Stomach (tissue), 9 donors: ENCODE measurements around the gene APP. TPM values are rescaled to one million over a fixed set of nuclear protein-coding genes. Genes with fewer than 3 reads are reported as not detected.

Experiments
- DNase-seq, 2 donors: peaks; one replicate each; pipeline versions ENCODE4 v3.0.0 to v3.0.0-alpha.2; 2013 to 2019
- H3K27ac ChIP-seq, 5 donors: fragments of 200-600 bp in 4 of 5; sonication (generic) in 4 of 5; one replicate each; pipeline ENCODE4 v1.5.1; 2013 to 2019; ENCODE audit warnings: mild to moderate bottlenecking in 1 of 5, moderate library complexity in 1 of 5
- H3K27me3 ChIP-seq, 3 donors: fragments of 200-600 bp; sonication (generic); one replicate each; pipeline ENCODE4 v1.5.1; 2017 to 2019; ENCODE audit warnings: mixed run types in 1 of 3
- H3K36me3 ChIP-seq, 4 donors: fragments of 200-600 bp; sonication (generic); 1 replicate in 3 of 4; 2 replicates in 1 of 4; pipeline ENCODE4 v1.5.1; 2016 to 2019
- H3K4me1 ChIP-seq, 4 donors: fragments of 200-600 bp; sonication (generic); one replicate each; pipeline ENCODE4 v1.5.1; 2016 to 2019
- H3K4me3 ChIP-seq, 4 donors: fragments of 200-600 bp; sonication (generic) in 3 of 4; one replicate each; pipeline ENCODE4 v1.5.1; 2016 to 2019; ENCODE audit warnings: mild to moderate bottlenecking in 1 of 4
- H3K9me3 ChIP-seq, 4 donors: fragments of 200-600 bp; sonication (generic); one replicate each; pipeline ENCODE4 v1.5.1; 2016 to 2019
- EP300 ChIP-seq: sonication (generic); formaldehyde crosslinking; IDR thresholded peaks from one replicate; pipeline ENCODE4 v1.6.1; 2017; ENCODE audit warnings: antibody characterized with exemption
- POLR2A ChIP-seq, 4 donors: fragments of 450-650 bp; IDR thresholded peaks; one replicate each; pipeline ENCODE4 v1.6.1; 2016; ENCODE audit warnings: antibody characterized with exemption in 4 of 4, control low read depth in 2 of 4, mild to moderate bottlenecking in 1 of 4, moderate library complexity in 1 of 4
- POLR2AphosphoS5 ChIP-seq, 3 donors: sonication (generic); formaldehyde crosslinking; IDR thresholded peaks; one replicate each; pipeline ENCODE4 v1.6.1; 2016; ENCODE audit warnings: antibody characterized with exemption in 3 of 3
- WGBS, 5 donors: extraction: QIAGEN DNeasy Blood & Tissue Kit in 3 of 5; methylation state at CpG; one replicate each; pipeline versions ENCODE4 v1.1.5 to v1.1.7; 2013 to 2018; 5-methylcytosine and 5-hydroxymethylcytosine counted together
- intact Hi-C: fragments of 100-400 bp; cut with DNase I; formaldehyde crosslinking; loops from one replicate; pipeline ENCODE4 v1.15.1; 2023; ENCODE audit warnings: low total_unique reads
- polyA plus RNA-seq, 3 donors: library from polyadenylated mRNA; stranded (reverse); fragments of 200-250 nt; gene quantifications; one replicate each; pipeline ENCODE4 v1.2.3, GENCODE V29; 2013
- total RNA-seq, 5 donors: library from RNA; depleted of rRNA; stranded (reverse); fragments of >200 nt; gene quantifications; one replicate each; pipeline versions ENCODE4 v1.1.0 to v1.2.3, GENCODE V29; 2014 to 2016
- TF ChIP-seq, protein P1 (sequence below), 7 experiments: fragments of 450-650 bp in 4 of 7; fragments of 200-600 bp in 3 of 7; sonication (generic) in 3 of 7; IDR thresholded peaks; one replicate each; pipeline ENCODE4 v1.5.1; 2016 to 2019; ENCODE audit warnings: antibody characterized with exemption in 7 of 7, control low read depth in 2 of 7, mild to moderate bottlenecking in 1 of 7
- donor health status: healthy with polysubstance abuse.
- donor health status: Bipolar disorder and iron deficiency.
- donor health status: healthy.

The APP gene
- total and polyA plus RNA-seq, 8 donors = 41.2 to 408 (median 200) TPM

- H3K27ac ChIP-seq = no peak overlapping the region
- TF ChIP-seq, protein P1, sequence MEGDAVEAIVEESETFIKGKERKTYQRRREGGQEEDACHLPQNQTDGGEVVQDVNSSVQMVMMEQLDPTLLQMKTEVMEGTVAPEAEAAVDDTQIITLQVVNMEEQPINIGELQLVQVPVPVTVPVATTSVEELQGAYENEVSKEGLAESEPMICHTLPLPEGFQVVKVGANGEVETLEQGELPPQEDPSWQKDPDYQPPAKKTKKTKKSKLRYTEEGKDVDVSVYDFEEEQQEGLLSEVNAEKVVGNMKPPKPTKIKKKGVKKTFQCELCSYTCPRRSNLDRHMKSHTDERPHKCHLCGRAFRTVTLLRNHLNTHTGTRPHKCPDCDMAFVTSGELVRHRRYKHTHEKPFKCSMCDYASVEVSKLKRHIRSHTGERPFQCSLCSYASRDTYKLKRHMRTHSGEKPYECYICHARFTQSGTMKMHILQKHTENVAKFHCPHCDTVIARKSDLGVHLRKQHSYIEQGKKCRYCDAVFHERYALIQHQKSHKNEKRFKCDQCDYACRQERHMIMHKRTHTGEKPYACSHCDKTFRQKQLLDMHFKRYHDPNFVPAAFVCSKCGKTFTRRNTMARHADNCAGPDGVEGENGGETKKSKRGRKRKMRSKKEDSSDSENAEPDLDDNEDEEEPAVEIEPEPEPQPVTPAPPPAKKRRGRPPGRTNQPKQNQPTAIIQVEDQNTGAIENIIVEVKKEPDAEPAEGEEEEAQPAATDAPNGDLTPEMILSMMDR (IDR thresholded peaks at IDR 0.05) = no peak
- no peak for TF ChIP-seq POLR2AphosphoS5 (IDR thresholded peaks at IDR 0.05)
- TF ChIP-seq POLR2A (IDR thresholded peaks at IDR 0.05) = no peak
- TF ChIP-seq EP300 = no peak
- WGBS, 5 donors = 85 to 92% (median 89%) methylated on average over 9 of the region's 9 CpGs
- peaks cover 0 to 10% (median 4%) of the 10 kb centered on the region in 4 donors for H3K4me1 ChIP-seq
- DNase-seq = no peak
- H3K4me3 ChIP-seq = no peak overlapping the region
- H3K9me3 ChIP-seq = no peaks in the 10 kb centered on the region
- no peaks in the 10 kb centered on the region for H3K27me3 ChIP-seq
- peaks cover 0 to 67% (median 49%) of the 10 kb centered on the region in 4 donors for H3K36me3 ChIP-seq
- intact Hi-C loops = loop anchor here (10.0 kb wide), 1 partner anchor 816 kb away; no protein-coding TSS in a partner anchor
Measured at GRCh38 chr21:25888711-25889110, 281.9 kb downstream of the APP start.

GRCh38 chr21:25887646-25888306, 282.8 kb downstream of the APP start:
- no peak for DNase-seq
- peaks cover 0 to 10% (median 4%) of the 10 kb centered on the region in 4 donors for H3K4me1 ChIP-seq
- no peak overlapping the region for H3K27ac ChIP-seq
- intact Hi-C loops = loop anchor here (10.0 kb wide), 1 partner anchor 817 kb away; no protein-coding TSS in a partner anchor
- no peaks in the 10 kb centered on the region for H3K27me3 ChIP-seq
- no peak for TF ChIP-seq POLR2A (IDR thresholded peaks at IDR 0.05)
- TF ChIP-seq, protein P1 (IDR thresholded peaks at IDR 0.05) = no peak
- TF ChIP-seq POLR2AphosphoS5 (IDR thresholded peaks at IDR 0.05) = no peak
- TF ChIP-seq EP300 = no peak
- H3K36me3 ChIP-seq = peaks cover 0 to 62% (median 46%) of the 10 kb centered on the region in 4 donors
- no peak overlapping the region for H3K4me3 ChIP-seq
- no peaks in the 10 kb centered on the region for H3K9me3 ChIP-seq
- WGBS, 5 donors = 62 to 75% (median 72%) methylated on average over 9 of the region's 9 CpGs

GRCh38 chr21:25887166-25887565, 283.4 kb downstream of the APP start:
- H3K4me3 ChIP-seq = no peak overlapping the region
- peaks cover 0 to 10% (median 2%) of the 10 kb centered on the region in 4 donors for H3K4me1 ChIP-seq
- H3K27ac ChIP-seq = no peak overlapping the region
- TF ChIP-seq EP300 = no peak
- TF ChIP-seq POLR2A (IDR thresholded peaks at IDR 0.05) = no peak
- TF ChIP-seq, protein P1 (IDR thresholded peaks at IDR 0.05) = no peak
- no peak for TF ChIP-seq POLR2AphosphoS5 (IDR thresholded peaks at IDR 0.05)
- 88 to 94% (median 92%) methylated on average over 4 of the region's 4 CpGs for WGBS, 5 donors
- no peaks in the 10 kb centered on the region for H3K9me3 ChIP-seq
- H3K27me3 ChIP-seq = no peaks in the 10 kb centered on the region
- DNase-seq = no peak
- peaks cover 0 to 62% (median 46%) of the 10 kb centered on the region in 4 donors for H3K36me3 ChIP-seq
- intact Hi-C loops = loop anchor here (10.0 kb wide), 1 partner anchor 818 kb away; no protein-coding TSS in a partner anchor

DNA sequence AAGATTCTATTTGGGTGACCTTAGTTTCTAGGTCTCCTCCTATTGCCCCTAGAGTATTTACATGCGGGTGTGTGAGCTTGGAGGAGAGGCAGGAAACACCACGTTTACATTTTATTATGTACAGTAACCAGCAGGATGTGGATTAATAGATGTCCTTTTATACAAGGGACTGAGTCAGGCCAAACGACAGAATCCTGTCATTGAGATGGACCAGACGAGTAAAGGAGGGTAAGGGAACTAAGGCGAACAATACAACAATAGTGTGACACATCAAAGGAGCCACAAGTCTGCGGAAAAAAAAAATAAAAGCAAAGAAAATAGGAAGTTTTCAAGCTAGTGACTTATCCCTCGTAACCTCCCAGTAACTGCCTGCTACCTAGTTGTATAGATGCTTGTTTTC, 284.7 kb downstream of the APP start:
- DNase-seq = no peak
- TF ChIP-seq POLR2A (IDR thresholded peaks at IDR 0.05) (no peak), POLR2AphosphoS5 (IDR thresholded peaks at IDR 0.05) (no peak), EP300 (no peak)
- TF ChIP-seq, protein P1 (IDR thresholded peaks at IDR 0.05) = no peak
- 63 to 72% (median 64%) methylated on average over 7 of the region's 7 CpGs for WGBS, 5 donors
- Histone ChIP-seq H3K27me3 (no peaks in the 10 kb centered on the region), H3K27ac (no peak overlapping the region), H3K4me3 (no peak overlapping the region), H3K4me1 (peaks cover 0 to 10% (median 2%) of the 10 kb centered on the region in 4 donors), H3K36me3 (peaks cover 0 to 61% (median 46%) of the 10 kb centered on the region in 4 donors), H3K9me3 (no peaks in the 10 kb centered on the region)
- intact Hi-C loops = loop anchor here (10.0 kb wide), 1 partner anchor 819 kb away; no protein-coding TSS in a partner anchor
